Fibroblast of pulmonary artery (primary cell): Measurements from ENCODE around the gene CHTOP.

Source experiments
- DNase-seq: peaks from one replicate; pipeline ENCODE4 v3.0.0-alpha.2; 2010; ENCODE audit warnings: low read depth
- H3K4me3 ChIP-seq: replicated peaks from 2 replicates; pipeline ENCODE4 v1.5.1; 2011; ENCODE audit warnings: low read depth, mild to moderate bottlenecking, control low read depth, low read length, moderate library complexity
- CTCF ChIP-seq: IDR thresholded peaks from 2 replicates; pipeline ENCODE4 v1.5.1; 2011; ENCODE audit warnings: mild to moderate bottlenecking, control low read depth, low read length, inconsistent platforms; ENCODE audit errors: missing control alignments

CHTOP gene

GRCh38 chr1:153616144-153616916 is 17.5 kb upstream of the CHTOP start, which contains the start of gene S100A14:
Gene S100A14 (minus strand): TSS chr1:153616325. CDS start chr1:153615858, 467 bp downstream.
- DNase-seq, result no peak
- TF ChIP-seq CTCF, result no peak
- H3K4me3 ChIP-seq, result no peak within 1 kb of the TSS

- TF ChIP-seq CTCF, result no peak
- DNase-seq, result no peak
- H3K4me3 ChIP-seq, result no peak overlapping the region
Measured at GRCh38 chr1:153616917-153617311, 17.0 kb upstream of the CHTOP start.

GRCh38 chr1:153617663-153618062 is 16.2 kb upstream of the CHTOP start:
- peak; percentile 51 for DNase-seq
- TF ChIP-seq CTCF, result peak; percentile 52
- H3K4me3 ChIP-seq, result no peak overlapping the region

- no peak for TF ChIP-seq CTCF
- H3K4me3 ChIP-seq, result no peak overlapping the region
- no peak for DNase-seq
Measured at GRCh38 chr1:153619171-153619570, 14.7 kb upstream of the CHTOP start.

- DNase-seq, result no peak
- H3K4me3 ChIP-seq, result no peak overlapping the region
- TF ChIP-seq CTCF, result no peak
Measured at GRCh38 chr1:153623101-153623500, 10.8 kb upstream of the CHTOP start.

- no peak overlapping the region for H3K4me3 ChIP-seq
- no peak for TF ChIP-seq CTCF
- no peak for DNase-seq
Measured at GRCh38 chr1:153624965-153625611, 8.8 kb upstream of the CHTOP start.

- TF ChIP-seq CTCF, result no peak
- H3K4me3 ChIP-seq, result peak overlapping the region; percentile 76
- DNase-seq, result no peak
Measured at GRCh38 chr1:153626477-153626903, 7.4 kb upstream of the CHTOP start.
